Dermis microvascular lymphatic vessel endothelial cell (primary cell): ENCODE results near the gene LRCH1. TPM values are rescaled to one million over a fixed set of nuclear protein-coding genes. Genes with fewer than 3 reads are reported as not detected.

Experiments
- DNase-seq, 2 donors: peaks; one replicate each; pipeline versions ENCODE4 v3.0.0 to v3.0.0-alpha.2; 2010; ENCODE audit warnings: low read depth in 2 of 2
- total RNA-seq: library from RNA; depleted of rRNA; stranded (reverse); fragments of >200 nt; gene quantifications from 2 replicates; pipeline ENCODE4 v1.2.1, GENCODE V29; 2014

The LRCH1 gene
- total RNA-seq, 1 donor from 2014 or later: 11.2 TPM

GRCh38 chr13:46665248-46665632 lies 112.3 kb downstream of the LRCH1 start:
- DNase-seq: no peak

- DNase-seq: peak in 1 of 2 donors; percentile 46
These were observed 112.9 kb downstream of the LRCH1 start for GRCh38 chr13:46665633-46666482.

GRCh38 chr13:46666727-46667456 lies 113.9 kb downstream of the LRCH1 start:
- no peak for DNase-seq

GRCh38 chr13:46667687-46668281 lies 114.8 kb downstream of the LRCH1 start:
- peak; percentile 53 to 57 for DNase-seq

GRCh38 chr13:46668302-46668720 lies 115.3 kb downstream of the LRCH1 start:
- DNase-seq: peak; percentile 89 to 95

GRCh38 chr13:46668931-46669525 lies 116.1 kb downstream of the LRCH1 start:
- no peak for DNase-seq

GRCh38 chr13:46672338-46673090 lies 119.5 kb downstream of the LRCH1 start:
- no peak for DNase-seq

- peak in 1 of 2 donors; percentile 47 for DNase-seq
These were observed 122.0 kb downstream of the LRCH1 start for GRCh38 chr13:46675016-46675415.

GRCh38 chr13:46676378-46676725 lies 123.4 kb downstream of the LRCH1 start:
- DNase-seq: no peak

GRCh38 chr13:46679369-46680120 lies 126.6 kb downstream of the LRCH1 start:
- peak; percentile 52 to 66 for DNase-seq

GRCh38 chr13:46682015-46682414 lies 129.0 kb downstream of the LRCH1 start:
- DNase-seq: no peak

- no peak for DNase-seq
These were observed 129.7 kb downstream of the LRCH1 start for GRCh38 chr13:46682707-46683106.

GRCh38 chr13:46683676-46684260 lies 130.8 kb downstream of the LRCH1 start:
- DNase-seq: no peak

GRCh38 chr13:46684287-46685001 lies 131.5 kb downstream of the LRCH1 start:
- DNase-seq: peak in 1 of 2 donors; percentile 29

- no peak for DNase-seq
These were observed 132.2 kb downstream of the LRCH1 start for GRCh38 chr13:46685006-46685730.

GRCh38 chr13:46686171-46686570 lies 133.2 kb downstream of the LRCH1 start:
- no peak for DNase-seq

GRCh38 chr13:46687810-46688209 lies 134.8 kb downstream of the LRCH1 start:
- DNase-seq: peak in 1 of 2 donors; percentile 21

GRCh38 chr13:46688306-46688705 lies 135.3 kb downstream of the LRCH1 start:
- DNase-seq: no peak

- no peak for DNase-seq
These were observed 145.0 kb downstream of the LRCH1 start for GRCh38 chr13:46698014-46698413.
